RWPE1 (cell line): ENCODE data around the gene SLC16A9.

ENCODE experiments used
- CTCF ChIA-PET: fragments of 350-600 bp; sonication (Branson Sonifier 250); formaldehyde crosslinking; extraction: SDS; loops from one replicate; lab custom pipeline; 2021; lab: Yijun Ruan, JAX
- POLR2A ChIA-PET: fragments of 400-600 bp; formaldehyde crosslinking; extraction: SDS; loops from one replicate; lab custom pipeline; 2020; ENCODE audit warnings: antibody characterized with exemption; ENCODE audit not compliant: low non-redundant PET; lab: Yijun Ruan, JAX
- DNase-seq: peaks from one replicate; pipeline ENCODE4 v3.0.0; 2012; ENCODE audit warnings: low spot score
- H3K27ac ChIP-seq: fragments of 450-650 bp; 2 replicates; pipeline ENCODE4 v1.5.1; 2017
- TF ChIP-seq, protein P1 (sequence below): fragments of 450-650 bp; conservative IDR thresholded peaks from 2 replicates; pipeline ENCODE4 v1.5.1; 2017; ENCODE audit warnings: low read depth, mild to moderate bottlenecking

SLC16A9 gene

GRCh38 chr10:59677253-59677831 is 32.3 kb downstream of the SLC16A9 start:
- POLR2A ChIA-PET, result no interaction called here

GRCh38 chr10:59675812-59676211 is 33.8 kb downstream of the SLC16A9 start:
- CTCF ChIA-PET, result no interaction called here
- no peak overlapping the region for H3K27ac ChIP-seq
- TF ChIP-seq, protein P1, sequence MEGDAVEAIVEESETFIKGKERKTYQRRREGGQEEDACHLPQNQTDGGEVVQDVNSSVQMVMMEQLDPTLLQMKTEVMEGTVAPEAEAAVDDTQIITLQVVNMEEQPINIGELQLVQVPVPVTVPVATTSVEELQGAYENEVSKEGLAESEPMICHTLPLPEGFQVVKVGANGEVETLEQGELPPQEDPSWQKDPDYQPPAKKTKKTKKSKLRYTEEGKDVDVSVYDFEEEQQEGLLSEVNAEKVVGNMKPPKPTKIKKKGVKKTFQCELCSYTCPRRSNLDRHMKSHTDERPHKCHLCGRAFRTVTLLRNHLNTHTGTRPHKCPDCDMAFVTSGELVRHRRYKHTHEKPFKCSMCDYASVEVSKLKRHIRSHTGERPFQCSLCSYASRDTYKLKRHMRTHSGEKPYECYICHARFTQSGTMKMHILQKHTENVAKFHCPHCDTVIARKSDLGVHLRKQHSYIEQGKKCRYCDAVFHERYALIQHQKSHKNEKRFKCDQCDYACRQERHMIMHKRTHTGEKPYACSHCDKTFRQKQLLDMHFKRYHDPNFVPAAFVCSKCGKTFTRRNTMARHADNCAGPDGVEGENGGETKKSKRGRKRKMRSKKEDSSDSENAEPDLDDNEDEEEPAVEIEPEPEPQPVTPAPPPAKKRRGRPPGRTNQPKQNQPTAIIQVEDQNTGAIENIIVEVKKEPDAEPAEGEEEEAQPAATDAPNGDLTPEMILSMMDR, result no peak
- no peak for DNase-seq
- POLR2A ChIA-PET, result no interaction called here

More at GRCh38 chr10:59677253-59677831, 32.3 kb downstream of the SLC16A9 start:
- TF ChIP-seq, protein P1, result no peak
- no peak for DNase-seq
- CTCF ChIA-PET, result no interaction called here
- H3K27ac ChIP-seq, result no peak overlapping the region

- DNase-seq, result peak; percentile 51
- POLR2A ChIA-PET, result no interaction called here
- CTCF ChIA-PET, result no interaction called here
- no peak overlapping the region for H3K27ac ChIP-seq
- TF ChIP-seq, protein P1, result no peak
Observed at GRCh38 chr10:59674215-59674836, 35.3 kb downstream of the SLC16A9 start.

GRCh38 chr10:59672150-59672875 is 37.3 kb downstream of the SLC16A9 start:
- no peak for DNase-seq
- ChIA-PET CTCF (no interaction called here), POLR2A (no interaction called here)
- TF ChIP-seq, protein P1, result no peak
- no peak overlapping the region for H3K27ac ChIP-seq

- DNase-seq, result no peak
- H3K27ac ChIP-seq, result no peak overlapping the region
- CTCF ChIA-PET, result no interaction called here
- POLR2A ChIA-PET, result no interaction called here
- TF ChIP-seq, protein P1, result no peak
Observed at GRCh38 chr10:59670269-59670668, 39.4 kb downstream of the SLC16A9 start.

- TF ChIP-seq, protein P1, result no peak
- CTCF ChIA-PET, result no interaction called here
- POLR2A ChIA-PET, result no interaction called here
- no peak for DNase-seq
- H3K27ac ChIP-seq, result no peak overlapping the region
Observed at GRCh38 chr10:59668096-59668495, 41.6 kb downstream of the SLC16A9 start.
